Mesothelial cell of epicardium (in vitro differentiated cells): Measurements from ENCODE around the gene POLR3GL. TPM values are rescaled to one million over a fixed set of nuclear protein-coding genes. Genes with fewer than 3 reads are reported as not detected.
A peak's percentile ranks its signal among the peaks of the same experiment; 100 is the strongest.

ENCODE experiments used
- DNase-seq, 2 experiments: peaks; one replicate each; pipeline ENCODE4 v3.0.0; 2021; ENCODE audit warnings: low spot score in 2 of 2; ENCODE audit not compliant: unreplicated experiment in 2 of 2
- H3K27ac Mint-ChIP-seq: 2 replicates; pipeline ENCODE4 v1.8.0; 2021; ENCODE audit warnings: mixed read lengths
- H3K27me3 Mint-ChIP-seq: 2 replicates; pipeline ENCODE4 v1.8.0; 2021; ENCODE audit warnings: low read depth, mixed read lengths
- H3K36me3 Mint-ChIP-seq: 2 replicates; pipeline ENCODE4 v1.8.0; 2021; ENCODE audit warnings: mixed read lengths
- H3K4me1 Mint-ChIP-seq: 2 replicates; pipeline ENCODE4 v1.8.0; 2021; ENCODE audit warnings: mixed read lengths
- H3K4me3 Mint-ChIP-seq: 2 replicates; pipeline ENCODE4 v1.8.0; 2021; ENCODE audit warnings: mild to moderate bottlenecking, moderate library complexity, mixed read lengths
- H3K9me3 Mint-ChIP-seq: 2 replicates; pipeline ENCODE4 v1.8.0; 2021; ENCODE audit warnings: mixed read lengths
- total RNA-seq: library from RNA; stranded (reverse); gene quantifications from 3 replicates; pipeline ENCODE4 v1.2.1, GENCODE V29; 2021
- TF ChIP-seq, protein P1 (sequence below): fragments of 200-600 bp; sonication (generic); IDR thresholded peaks from one replicate; pipeline ENCODE4 v1.5.0; 2021; ENCODE audit warnings: antibody characterized with exemption; ENCODE audit not compliant: unreplicated experiment

The POLR3GL gene
- total RNA-seq, 1 donor from 2014 or later, result 16.4 TPM

- Mint-ChIP-seq H3K9me3 (no peaks in the 10 kb centered on the region), H3K27me3 (peaks cover 54% of the 10 kb centered on the region), H3K4me3 (peak overlapping the region; percentile 86), H3K36me3 (no peaks in the 10 kb centered on the region), H3K27ac (peak overlapping the region; percentile 72), H3K4me1 (peaks cover 53% of the 10 kb centered on the region)
- TF ChIP-seq, protein P1, sequence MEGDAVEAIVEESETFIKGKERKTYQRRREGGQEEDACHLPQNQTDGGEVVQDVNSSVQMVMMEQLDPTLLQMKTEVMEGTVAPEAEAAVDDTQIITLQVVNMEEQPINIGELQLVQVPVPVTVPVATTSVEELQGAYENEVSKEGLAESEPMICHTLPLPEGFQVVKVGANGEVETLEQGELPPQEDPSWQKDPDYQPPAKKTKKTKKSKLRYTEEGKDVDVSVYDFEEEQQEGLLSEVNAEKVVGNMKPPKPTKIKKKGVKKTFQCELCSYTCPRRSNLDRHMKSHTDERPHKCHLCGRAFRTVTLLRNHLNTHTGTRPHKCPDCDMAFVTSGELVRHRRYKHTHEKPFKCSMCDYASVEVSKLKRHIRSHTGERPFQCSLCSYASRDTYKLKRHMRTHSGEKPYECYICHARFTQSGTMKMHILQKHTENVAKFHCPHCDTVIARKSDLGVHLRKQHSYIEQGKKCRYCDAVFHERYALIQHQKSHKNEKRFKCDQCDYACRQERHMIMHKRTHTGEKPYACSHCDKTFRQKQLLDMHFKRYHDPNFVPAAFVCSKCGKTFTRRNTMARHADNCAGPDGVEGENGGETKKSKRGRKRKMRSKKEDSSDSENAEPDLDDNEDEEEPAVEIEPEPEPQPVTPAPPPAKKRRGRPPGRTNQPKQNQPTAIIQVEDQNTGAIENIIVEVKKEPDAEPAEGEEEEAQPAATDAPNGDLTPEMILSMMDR, result no peak
- DNase-seq, result no peak
Observed at GRCh38 chr1:145961109-145961424, 3.4 kb upstream of the POLR3GL start.

DNA sequence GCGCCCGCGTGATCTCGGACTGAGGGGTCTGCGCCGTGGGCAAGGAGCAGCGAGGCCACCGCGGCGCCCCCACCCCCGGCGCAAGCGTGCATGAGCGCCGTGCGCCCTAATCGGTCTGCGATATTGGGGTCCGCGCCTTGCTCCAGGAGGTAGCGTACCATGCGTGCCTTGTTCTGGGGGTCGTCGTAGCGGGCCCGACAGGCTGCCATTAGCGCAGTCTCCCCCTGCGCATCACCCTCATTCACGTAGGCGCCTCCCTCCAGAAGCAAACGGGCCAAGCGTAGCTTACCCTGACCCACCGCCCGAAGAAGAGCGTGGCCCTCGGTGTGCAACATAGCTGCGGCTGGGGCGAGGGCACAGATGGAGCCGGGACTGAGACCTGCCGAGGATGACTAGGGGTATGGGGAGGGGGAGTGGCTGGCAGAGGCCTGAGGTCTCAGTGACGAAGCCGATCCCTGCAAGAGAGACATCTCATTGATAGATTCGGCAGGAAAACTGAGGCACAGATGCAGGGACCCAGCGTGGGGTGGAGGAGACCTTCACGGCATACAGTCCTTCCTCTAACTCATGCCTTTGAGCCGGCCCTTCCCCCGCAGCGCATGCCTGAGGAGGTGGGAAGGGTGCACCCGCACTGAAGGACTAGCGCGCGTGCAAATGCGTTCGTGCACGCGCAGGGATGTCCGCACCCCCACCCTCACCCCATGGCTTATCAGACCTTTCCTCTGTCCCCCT is 2.9 kb upstream of the POLR3GL start:
- Mint-ChIP-seq H3K27ac (no peak overlapping the region), H3K4me1 (peaks cover 52% of the 10 kb centered on the region), H3K27me3 (peaks cover 52% of the 10 kb centered on the region), H3K9me3 (no peaks in the 10 kb centered on the region), H3K36me3 (no peaks in the 10 kb centered on the region), H3K4me3 (peak overlapping the region; percentile 86)
- TF ChIP-seq, protein P1, result no peak
- DNase-seq, result no peak

DNA sequence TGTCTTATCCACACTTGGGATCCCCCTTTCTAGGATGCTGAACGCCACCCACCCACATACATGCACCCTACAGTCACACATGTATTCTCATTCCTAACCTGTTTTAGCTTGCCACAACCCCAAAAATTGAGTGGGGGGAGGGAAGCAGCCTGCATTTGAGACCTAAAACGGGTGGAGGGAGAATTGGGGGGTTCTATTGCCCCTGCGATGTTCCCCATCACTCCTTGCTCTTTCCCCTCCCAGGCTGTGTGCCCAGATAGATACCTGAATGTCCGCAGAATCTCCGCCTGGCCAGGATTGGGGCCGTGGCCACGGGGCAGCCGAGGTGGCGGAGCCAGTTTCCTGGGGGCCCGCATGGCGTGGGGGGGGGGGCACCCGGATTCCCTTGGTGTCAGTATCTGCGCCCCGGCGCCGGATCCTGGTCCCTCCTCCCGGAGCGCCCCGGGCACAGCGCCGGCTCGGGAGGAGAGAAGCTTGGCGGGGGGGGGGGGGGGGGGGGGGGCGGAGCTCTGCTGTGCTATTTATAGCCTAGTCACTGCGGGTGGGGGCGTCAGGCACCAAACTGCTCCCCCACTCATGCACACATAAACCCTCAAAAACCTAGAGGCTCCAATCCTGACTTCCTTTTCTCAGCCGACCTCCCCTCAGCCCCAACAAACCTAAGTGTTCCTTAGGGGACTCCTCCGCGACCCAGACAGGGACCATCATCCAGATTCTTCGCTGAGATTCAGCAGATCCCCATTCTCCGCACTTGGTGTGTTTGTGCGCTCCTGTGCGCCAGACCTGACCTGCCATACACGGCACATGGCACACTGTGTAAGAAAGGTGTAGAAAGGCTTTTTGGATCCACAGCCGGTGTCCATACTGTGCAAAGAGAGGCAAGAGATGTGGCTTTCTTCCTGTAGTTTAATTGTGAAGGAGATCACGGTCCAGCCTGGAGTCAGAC is 2.1 kb upstream of the POLR3GL start:
- no peak overlapping the region for H3K27ac Mint-ChIP-seq
- H3K4me1 Mint-ChIP-seq, result peaks cover 45% of the 10 kb centered on the region
- DNase-seq, result no peak

DNA sequence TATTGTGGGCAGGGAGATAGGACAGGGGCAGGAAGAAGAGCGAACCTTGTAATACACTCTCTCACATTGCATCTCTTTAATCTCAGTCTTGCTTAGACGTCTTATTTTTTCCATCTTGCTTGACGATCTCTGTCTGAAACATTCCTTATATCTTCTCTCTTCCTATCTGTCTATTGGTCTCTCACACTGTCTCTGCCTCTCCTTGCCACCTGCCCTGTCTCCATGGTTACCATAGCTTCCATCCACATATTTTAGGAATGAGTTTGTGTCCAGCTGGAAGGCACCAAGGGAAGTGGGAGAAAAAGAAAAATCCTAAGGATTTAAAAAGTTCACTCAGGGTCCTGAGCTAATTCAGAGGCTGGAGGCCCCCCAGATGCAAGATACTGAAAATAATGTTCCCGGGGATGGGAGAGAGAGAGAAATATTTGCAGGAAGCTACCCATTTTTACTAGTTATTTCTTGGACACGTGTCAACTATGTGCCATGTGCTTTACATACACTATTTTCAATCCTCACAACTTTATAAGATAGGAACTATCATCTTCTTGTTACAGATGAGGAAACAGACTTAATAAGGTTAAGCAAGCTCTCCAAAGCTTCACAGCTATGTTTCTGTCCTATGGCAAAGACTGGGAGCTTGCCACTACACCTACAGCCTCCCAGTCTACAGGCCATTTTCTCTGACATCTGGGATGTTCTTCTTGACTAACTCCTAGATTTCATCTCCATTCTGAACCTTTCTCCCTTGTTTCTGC is 1.0 kb upstream of the POLR3GL start:
- Mint-ChIP-seq H3K4me3 (peak overlapping the region; percentile 84), H3K27me3 (peaks cover 44% of the 10 kb centered on the region), H3K4me1 (peaks cover 40% of the 10 kb centered on the region), H3K27ac (peak overlapping the region; percentile 82), H3K9me3 (peaks cover 8% of the 10 kb centered on the region), H3K36me3 (peaks cover 5% of the 10 kb centered on the region)
- TF ChIP-seq, protein P1, result no peak
- no peak for DNase-seq

More for the DNA sequence above, 2.1 kb upstream of the POLR3GL start:
- H3K36me3 Mint-ChIP-seq, result no peaks in the 10 kb centered on the region
- H3K27me3 Mint-ChIP-seq, result peaks cover 49% of the 10 kb centered on the region
- peaks cover 1% of the 10 kb centered on the region for H3K9me3 Mint-ChIP-seq
- TF ChIP-seq, protein P1, result no peak
- peak overlapping the region; percentile 86 for H3K4me3 Mint-ChIP-seq

DNA sequence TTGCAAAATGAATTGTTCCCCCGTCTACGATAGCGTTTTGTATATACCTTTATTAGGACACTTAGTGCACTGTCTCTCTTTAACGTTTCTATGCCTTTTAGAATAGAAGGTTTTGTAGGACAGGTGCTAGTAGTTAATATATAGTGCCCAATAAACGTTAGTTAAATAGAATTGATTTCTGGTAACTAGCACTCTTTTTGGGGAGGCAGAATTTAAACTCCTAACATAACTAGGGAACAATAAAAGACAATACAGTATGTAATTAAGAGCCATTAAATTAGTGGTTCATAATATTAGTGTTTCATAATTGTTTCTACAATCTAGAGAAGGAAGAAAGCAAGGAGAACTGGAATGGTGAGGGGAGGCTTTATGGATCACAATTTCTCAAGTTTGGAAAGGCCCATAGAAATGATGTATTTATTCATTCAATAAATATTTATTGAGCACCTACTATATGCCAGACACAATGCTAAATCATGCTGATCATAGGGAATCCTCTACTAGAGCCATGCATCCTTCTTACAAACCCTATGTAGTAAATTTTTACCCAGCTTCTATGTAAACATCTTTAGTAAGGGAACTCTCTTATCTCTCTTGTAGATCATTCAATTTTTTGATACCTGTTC is 742 bp downstream of the POLR3GL start:
- Mint-ChIP-seq H3K36me3 (peaks cover 5% of the 10 kb centered on the region), H3K4me1 (peaks cover 39% of the 10 kb centered on the region), H3K9me3 (peaks cover 8% of the 10 kb centered on the region), H3K27me3 (peaks cover 26% of the 10 kb centered on the region), H3K27ac (peak overlapping the region; percentile 82), H3K4me3 (peak overlapping the region; percentile 84)
- TF ChIP-seq, protein P1, result no peak
- DNase-seq, result no peak
